Hindlimb muscle (tissue), 1 donor: ENCODE data around the gene KCTD14. TPM values are rescaled to one million over a fixed set of nuclear protein-coding genes. Genes with fewer than 3 reads are reported as not detected.
"Not testable (repeated sequence)": the region's sequence is repeated elsewhere in the genome, so short reads cannot be mapped to it uniquely, and the experiment has no call there.

Experiments used
- DNase-seq: peaks from one replicate; pipeline ENCODE4 v3.0.0-alpha.2; 2013
- polyA plus RNA-seq: library from polyadenylated mRNA; unstranded; fragments of 120-200 nt; gene quantifications from one replicate; pipeline ENCODE4 v1.2.1, GENCODE V29; 2013; ENCODE audit not compliant: insufficient read length

KCTD14 gene
- polyA plus RNA-seq, 1 donor, result 1.2 TPM

GRCh38 chr11:78045851-78046485 lies 22.9 kb upstream of the KCTD14 start:
- DNase-seq, result peak; percentile 88

GRCh38 chr11:78044706-78045105 lies 21.6 kb upstream of the KCTD14 start:
- DNase-seq, result no peak

GRCh38 chr11:78041843-78042440 lies 18.9 kb upstream of the KCTD14 start:
- DNase-seq, result no peak

- not testable (repeated sequence) for DNase-seq
Observed at GRCh38 chr11:78041380-78041719, 18.3 kb upstream of the KCTD14 start.

- DNase-seq, result no peak
Observed at GRCh38 chr11:78040691-78041379, 17.8 kb upstream of the KCTD14 start.

GRCh38 chr11:78039919-78040671 lies 17.0 kb upstream of the KCTD14 start:
- no peak for DNase-seq

- no peak for DNase-seq
Observed at GRCh38 chr11:78039391-78039918, 16.4 kb upstream of the KCTD14 start.

GRCh38 chr11:78038697-78039313 lies 15.7 kb upstream of the KCTD14 start:
- DNase-seq, result no peak

GRCh38 chr11:78037825-78038620 lies 14.9 kb upstream of the KCTD14 start:
- DNase-seq, result no peak

GRCh38 chr11:78037056-78037455 lies 14.0 kb upstream of the KCTD14 start:
- DNase-seq, result no peak

GRCh38 chr11:78036313-78036712 lies 13.2 kb upstream of the KCTD14 start:
- DNase-seq, result no peak

GRCh38 chr11:78034623-78035022 lies 11.5 kb upstream of the KCTD14 start:
- no peak for DNase-seq

GRCh38 chr11:78033040-78033439 lies 10.0 kb upstream of the KCTD14 start:
- no peak for DNase-seq

- DNase-seq, result no peak
Observed at GRCh38 chr11:78032090-78032489, 9.0 kb upstream of the KCTD14 start.

- no peak for DNase-seq
Observed at GRCh38 chr11:78031629-78032028, 8.6 kb upstream of the KCTD14 start.

- peak; percentile 72 for DNase-seq
Observed at GRCh38 chr11:78030429-78031325, 7.6 kb upstream of the KCTD14 start.

GRCh38 chr11:78028423-78028822 lies 5.3 kb upstream of the KCTD14 start:
- DNase-seq, result not testable (repeated sequence)

- no peak for DNase-seq
Observed at GRCh38 chr11:78027759-78028158, 4.7 kb upstream of the KCTD14 start.

- DNase-seq, result no peak
Observed at GRCh38 chr11:78025378-78025777, 2.3 kb upstream of the KCTD14 start.

GRCh38 chr11:78023426-78023825 lies 350 bp upstream of the KCTD14 start:
- DNase-seq, result no peak

GRCh38 chr11:78021611-78022010 lies 1.5 kb downstream of the KCTD14 start:
- DNase-seq, result no peak
